ENCODE data around the gene MB21D2. TPM values are rescaled to one million over a fixed set of nuclear protein-coding genes. Genes with fewer than 3 reads are reported as not detected.

The MB21D2 gene
- total and polyA plus RNA-seq, 2 experiments from 2014 or later = 4.0 to 5.2 TPM

DNA sequence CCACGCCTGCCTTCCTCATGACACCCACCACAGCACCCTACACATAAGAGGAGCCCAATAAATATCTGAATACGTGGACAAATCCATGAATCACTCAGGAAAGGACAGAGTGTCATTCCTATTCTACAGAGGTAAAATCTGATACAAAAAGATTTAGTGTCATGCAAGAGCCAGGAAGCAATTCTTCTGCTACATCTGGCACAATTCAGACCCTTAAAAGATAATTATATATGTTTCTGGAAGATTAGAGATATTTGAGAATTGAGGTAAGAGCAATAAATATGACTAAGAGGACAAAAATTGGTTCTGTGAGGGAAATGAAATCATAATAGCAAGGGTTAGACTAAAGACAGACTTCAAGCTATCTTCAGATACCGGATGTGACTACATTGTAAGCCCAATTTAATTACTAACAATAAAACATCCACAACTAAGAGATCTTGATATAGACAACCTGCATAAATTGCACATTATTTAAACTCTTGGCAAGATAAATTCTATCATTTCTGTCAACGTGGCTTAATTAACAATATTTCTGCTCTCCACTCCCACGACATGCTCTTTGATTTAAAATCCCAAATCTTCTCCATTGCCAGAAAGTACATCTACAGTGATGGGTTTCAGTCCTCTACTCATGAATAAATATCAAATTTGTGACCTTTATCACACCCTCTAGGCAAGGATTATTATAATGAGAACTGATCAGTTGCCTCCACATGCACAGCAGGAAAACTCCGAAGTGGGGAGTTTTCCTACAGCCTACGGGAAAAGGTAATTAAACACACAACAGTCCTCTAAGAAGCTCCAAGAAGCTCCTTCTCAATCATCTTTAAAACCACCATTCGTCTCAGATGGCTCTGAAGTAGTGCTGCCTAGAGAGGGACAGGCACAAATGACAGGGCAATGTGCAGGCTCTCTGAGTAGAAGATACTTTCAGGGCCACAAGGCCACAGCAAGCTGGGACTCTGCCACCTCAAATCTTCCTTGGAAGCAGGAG lies 32.6 kb downstream of the MB21D2 start:
- peak in 1 of 2 donors; percentile 40 for DNase-seq (ENCODE audit: low read depth in 1 of 2, low spot score in 1 of 2)
- H3K27ac ChIP-seq = no peak overlapping the region
- no peaks in the 10 kb centered on the region for H3K36me3 ChIP-seq
- peaks cover 13% of the 10 kb centered on the region for H3K4me1 ChIP-seq (ENCODE audit: low read depth)
- no peak overlapping the region for H3K4me3 ChIP-seq
- TF ChIP-seq, protein P1, sequence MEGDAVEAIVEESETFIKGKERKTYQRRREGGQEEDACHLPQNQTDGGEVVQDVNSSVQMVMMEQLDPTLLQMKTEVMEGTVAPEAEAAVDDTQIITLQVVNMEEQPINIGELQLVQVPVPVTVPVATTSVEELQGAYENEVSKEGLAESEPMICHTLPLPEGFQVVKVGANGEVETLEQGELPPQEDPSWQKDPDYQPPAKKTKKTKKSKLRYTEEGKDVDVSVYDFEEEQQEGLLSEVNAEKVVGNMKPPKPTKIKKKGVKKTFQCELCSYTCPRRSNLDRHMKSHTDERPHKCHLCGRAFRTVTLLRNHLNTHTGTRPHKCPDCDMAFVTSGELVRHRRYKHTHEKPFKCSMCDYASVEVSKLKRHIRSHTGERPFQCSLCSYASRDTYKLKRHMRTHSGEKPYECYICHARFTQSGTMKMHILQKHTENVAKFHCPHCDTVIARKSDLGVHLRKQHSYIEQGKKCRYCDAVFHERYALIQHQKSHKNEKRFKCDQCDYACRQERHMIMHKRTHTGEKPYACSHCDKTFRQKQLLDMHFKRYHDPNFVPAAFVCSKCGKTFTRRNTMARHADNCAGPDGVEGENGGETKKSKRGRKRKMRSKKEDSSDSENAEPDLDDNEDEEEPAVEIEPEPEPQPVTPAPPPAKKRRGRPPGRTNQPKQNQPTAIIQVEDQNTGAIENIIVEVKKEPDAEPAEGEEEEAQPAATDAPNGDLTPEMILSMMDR (IDR thresholded peaks at IDR 0.05; ENCODE audit: low read depth, low read length) = no peak
- no peaks in the 10 kb centered on the region for H3K27me3 ChIP-seq
- no peaks in the 10 kb centered on the region for H3K9me3 ChIP-seq (ENCODE audit: low read depth)

DNA sequence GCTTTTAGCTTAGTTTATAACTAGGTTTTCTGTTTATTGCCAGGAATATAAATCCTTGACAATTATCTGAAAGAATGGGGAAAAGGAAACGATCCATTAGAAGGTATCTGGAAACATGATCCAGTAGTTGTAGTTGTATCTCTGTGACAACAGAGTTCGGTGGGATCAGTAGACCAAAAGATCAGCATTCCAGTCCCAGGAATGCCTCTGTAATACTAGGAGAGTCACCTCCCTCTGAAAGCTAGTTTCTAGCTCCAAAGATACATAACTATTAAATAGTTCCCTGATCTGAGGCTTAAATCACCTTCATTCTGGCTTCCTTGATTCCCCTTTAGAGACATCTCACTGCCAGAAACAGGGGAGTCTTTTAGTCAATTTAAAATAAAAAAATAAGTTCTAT lies 34.1 kb downstream of the MB21D2 start:
- Histone ChIP-seq H3K4me3 (no peak overlapping the region), H3K27ac (no peak overlapping the region), H3K9me3 (ENCODE audit: low read depth) (no peaks in the 10 kb centered on the region), H3K27me3 (no peaks in the 10 kb centered on the region), H3K4me1 (ENCODE audit: low read depth) (no peaks in the 10 kb centered on the region), H3K36me3 (no peaks in the 10 kb centered on the region)
- no peak for DNase-seq (ENCODE audit: low read depth in 1 of 2, low spot score in 1 of 2)
- TF ChIP-seq, protein P1 (IDR thresholded peaks at IDR 0.05; ENCODE audit: low read depth, low read length) = no peak

DNA sequence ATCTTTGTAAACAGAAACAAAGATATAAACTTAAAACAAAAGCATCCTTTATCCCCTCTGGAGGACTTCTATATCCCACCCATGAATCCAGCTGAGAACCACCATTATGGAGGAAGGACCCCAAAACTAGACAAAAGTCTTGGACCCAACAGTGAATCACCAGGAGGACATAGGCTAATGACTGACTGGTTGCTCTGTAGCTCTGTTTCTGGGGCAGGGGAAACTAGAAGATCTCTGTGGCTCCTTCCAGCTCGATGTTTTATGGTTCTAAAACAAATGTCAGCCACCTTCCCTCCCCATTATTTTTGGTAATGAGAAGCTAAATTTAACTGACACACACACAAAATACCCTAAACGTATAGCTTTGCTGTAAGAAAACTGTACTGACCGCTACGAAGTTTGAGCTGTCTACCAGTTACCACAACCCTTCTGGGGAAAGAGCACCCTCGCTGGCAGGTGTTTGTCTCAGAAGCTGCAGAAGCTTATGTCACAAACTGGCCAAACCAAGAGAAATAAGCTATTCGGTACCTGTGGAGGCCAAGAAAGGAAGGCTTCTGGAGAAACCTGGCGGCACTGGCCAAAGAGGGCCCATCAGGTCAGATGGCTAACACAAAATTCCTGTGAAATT lies 36.4 kb downstream of the MB21D2 start:
- Histone ChIP-seq H3K9me3 (ENCODE audit: low read depth) (no peaks in the 10 kb centered on the region), H3K27me3 (no peaks in the 10 kb centered on the region), H3K4me1 (ENCODE audit: low read depth) (no peaks in the 10 kb centered on the region), H3K4me3 (no peak overlapping the region), H3K36me3 (no peaks in the 10 kb centered on the region), H3K27ac (no peak overlapping the region)
- DNase-seq (ENCODE audit: low read depth in 1 of 2, low spot score in 1 of 2) = no peak
- TF ChIP-seq, protein P1 (IDR thresholded peaks at IDR 0.05; ENCODE audit: low read depth, low read length) = no peak

DNA sequence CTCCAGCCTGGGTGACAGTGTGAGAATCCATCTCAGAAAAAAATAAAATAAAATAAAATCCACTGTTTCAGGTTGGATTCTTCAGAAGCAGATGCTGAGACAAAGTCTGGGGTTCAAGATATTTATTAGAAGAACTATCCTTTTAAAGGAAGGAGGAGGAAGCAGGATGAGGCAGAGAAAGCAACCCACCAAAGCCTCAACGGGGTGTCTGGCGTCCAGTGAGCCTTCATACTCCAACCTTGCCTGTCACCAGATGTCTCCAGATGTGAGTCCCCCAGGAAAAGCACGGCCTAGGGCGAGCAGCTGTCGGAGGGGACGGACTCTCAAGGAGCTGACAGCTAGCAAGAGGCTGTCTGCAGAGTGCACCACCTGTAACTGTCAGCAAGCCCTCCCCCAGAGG lies 37.3 kb downstream of the MB21D2 start:
- no peaks in the 10 kb centered on the region for H3K27me3 ChIP-seq
- no peaks in the 10 kb centered on the region for H3K4me1 ChIP-seq (ENCODE audit: low read depth)
- no peaks in the 10 kb centered on the region for H3K9me3 ChIP-seq (ENCODE audit: low read depth)
- no peak overlapping the region for H3K27ac ChIP-seq
- H3K36me3 ChIP-seq = no peaks in the 10 kb centered on the region
- no peak for DNase-seq (ENCODE audit: low read depth in 1 of 2, low spot score in 1 of 2)
- H3K4me3 ChIP-seq = no peak overlapping the region
- TF ChIP-seq, protein P1 (IDR thresholded peaks at IDR 0.05; ENCODE audit: low read depth, low read length) = no peak

DNA sequence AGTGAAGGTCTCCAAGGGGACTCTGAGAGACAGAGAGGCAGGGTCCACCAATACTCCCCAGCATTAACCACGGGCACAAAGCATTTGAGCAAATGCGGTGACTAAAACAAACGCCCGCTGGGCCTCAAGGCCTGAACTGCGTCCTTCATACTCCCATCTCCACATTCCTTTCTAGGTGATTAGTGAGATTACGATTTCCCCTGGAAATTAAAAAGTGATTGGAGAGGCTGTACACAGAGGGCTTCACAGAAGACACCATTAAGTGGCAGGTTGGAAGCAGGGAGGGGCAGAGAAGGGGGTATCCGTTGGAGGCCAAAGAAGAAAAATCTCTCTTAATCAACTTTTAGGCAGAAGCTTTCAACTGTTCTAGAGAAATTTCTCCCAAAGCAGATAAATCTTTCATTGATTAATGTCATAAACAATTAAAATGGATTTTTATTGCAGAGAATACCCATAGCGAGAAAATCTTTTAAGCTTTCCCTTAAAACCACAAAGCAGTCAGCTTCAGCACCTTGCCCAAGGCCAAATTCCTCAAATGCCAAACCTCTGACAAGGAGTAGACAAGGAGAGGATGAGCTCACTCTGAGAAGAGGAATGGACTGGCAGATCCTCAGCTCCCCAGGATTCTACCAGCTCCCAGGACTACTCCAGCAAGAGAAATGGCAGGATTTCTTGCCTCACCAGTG lies 38.2 kb downstream of the MB21D2 start:
- DNase-seq (ENCODE audit: low read depth in 1 of 2, low spot score in 1 of 2) = peak; percentile 47 to 94
- no peaks in the 10 kb centered on the region for H3K27me3 ChIP-seq
- H3K4me1 ChIP-seq (ENCODE audit: low read depth) = no peaks in the 10 kb centered on the region
- H3K36me3 ChIP-seq = no peaks in the 10 kb centered on the region
- no peaks in the 10 kb centered on the region for H3K9me3 ChIP-seq (ENCODE audit: low read depth)
- H3K4me3 ChIP-seq = no peak overlapping the region
- no peak overlapping the region for H3K27ac ChIP-seq
- TF ChIP-seq, protein P1 (IDR thresholded peaks at IDR 0.05; ENCODE audit: low read depth, low read length) = no peak
